K562 (cell line): ENCODE results near the gene CCDC194. TPM values are rescaled to one million over a fixed set of nuclear protein-coding genes. Genes with fewer than 3 reads are reported as not detected.

Experiments used
- CBFA2T2 ChIP-seq: fragments of 450-650 bp; conservative IDR thresholded peaks from 2 replicates; pipeline ENCODE4 v1.6.1; 2017; ENCODE audit warnings: mild to moderate bottlenecking
- ELF1 ChIP-seq: fragments of 200-800 bp; sonication (Bioruptor generic); IDR thresholded peaks from 2 replicates; pipeline ENCODE4 v1.6.1; 2016; ENCODE audit warnings: missing genetic modification characterization, missing compliant biosample characterization
- EWSR1 ChIP-seq: fragments of 450-650 bp; IDR thresholded peaks from 2 replicates; pipeline ENCODE4 v1.6.1; 2018; ENCODE audit warnings: borderline replicate concordance, mild to moderate bottlenecking, low read depth, moderate library complexity; ENCODE audit not compliant: partially characterized antibody
- ILK ChIP-seq: fragments of 450-650 bp; IDR thresholded peaks from 2 replicates; pipeline ENCODE4 v1.6.1; 2016; ENCODE audit warnings: missing genetic modification characterization, low read depth, mild to moderate bottlenecking, missing compliant biosample characterization, moderate library complexity, borderline replicate concordance
- KHSRP ChIP-seq: fragments of 450-650 bp; IDR thresholded peaks from 2 replicates; pipeline ENCODE4 v1.6.1; 2017
- MYBL2 ChIP-seq, 2 experiments: fragments of 450-650 bp in 1 of 2; sonication (generic) in 1 of 2; formaldehyde crosslinking in 1 of 2; IDR thresholded peaks; 2 replicates each; pipeline versions ENCODE4 v1.6.1 to v1.8.1; 2017 to 2022; ENCODE audit warnings: borderline replicate concordance in 1 of 2, inconsistent platforms in 1 of 2, low read depth in 1 of 2, mild to moderate bottlenecking in 1 of 2, missing genetic modification reagents in 1 of 2, moderate library complexity in 1 of 2
- RCOR1 ChIP-seq, 2 experiments: IDR thresholded peaks; 2 replicates each; pipeline ENCODE4 v1.6.1; 2012; ENCODE audit warnings: low read depth in 2 of 2, low read length in 2 of 2, borderline replicate concordance in 1 of 2, improper control_type of control experiment in 1 of 2
- TBP ChIP-seq: optimal IDR thresholded peaks from 2 replicates; pipeline ENCODE3; 2011; ENCODE audit warnings: low read depth, low read length, improper control_type of control experiment
- TEAD1 ChIP-seq, 2 experiments: fragments of 450-650 bp in 1 of 2; sonication (generic) in 1 of 2; formaldehyde crosslinking; IDR thresholded peaks; 2 replicates each; pipeline versions ENCODE4 v1.4.0 to v1.8.0; 2020 to 2022; ENCODE audit warnings: mild to moderate bottlenecking in 2 of 2, missing genetic modification reagents in 1 of 2
- TSC22D4 ChIP-seq: fragments of 450-650 bp; IDR thresholded peaks from 2 replicates; pipeline ENCODE4 v1.6.1; 2016; ENCODE audit warnings: missing genetic modification characterization, missing biosample characterization, control low read depth
- ZNF263 ChIP-seq: sonication (generic); formaldehyde crosslinking; IDR thresholded peaks from 2 replicates; pipeline ENCODE4 v1.8.0; 2022; ENCODE audit warnings: mild to moderate bottlenecking, missing genetic modification reagents, borderline replicate concordance
- ZNF3 ChIP-seq: fragments of 250-450 bp; sonication (Bioruptor Pico); IDR thresholded peaks from 2 replicates; pipeline ENCODE4 v1.5.0; 2021; ENCODE audit warnings: mild to moderate bottlenecking, moderate library complexity
- polyA plus RNA-seq, 8 experiments: library from polyadenylated mRNA; depleted of rRNA in 4 of 8; stranded (reverse) in 5 of 8; unstranded in 3 of 8; fragments of >200 nt; fragmentation: Nextera tagmentation in 2 of 8; fragmentation: Illumina TruSeq in 1 of 8; extraction: Ambion mirVana in 2 of 8; extraction: Trizol in 1 of 8; gene quantifications; 2 replicates each; pipeline versions ENCODE4 v1.2.1 to v1.2.3, GENCODE V29; 2011 to 2014; ENCODE audit warnings: inconsistent platforms in 1 of 8, missing spikeins in 1 of 8
- total RNA-seq, 7 experiments: library from RNA; depleted of rRNA in 6 of 7; stranded (reverse); fragments of >200 nt in 6 of 7; fragmentation: Illumina TruSeq in 2 of 7; extraction: Trizol in 2 of 7; gene quantifications; 2 replicates each; pipeline versions ENCODE4 v1.2.1 to v1.2.3, GENCODE V29; 2011 to 2021; ENCODE audit warnings: low replicate concordance in 1 of 7
- TF ChIP-seq, protein P1 (sequence below): fragments of 250-450 bp; sonication (Bioruptor Pico); IDR thresholded peaks from 2 replicates; pipeline ENCODE4 v1.4.0; 2020; ENCODE audit warnings: borderline replicate concordance
- TF ChIP-seq, protein P2 (sequence below): IDR thresholded peaks from 2 replicates; pipeline ENCODE4 v1.6.1; 2014; ENCODE audit warnings: antibody characterized with exemption

CCDC194 gene
- total and polyA plus RNA-seq, 9 of the 15 experiments (the other 6 are each of a cell fraction or from before 2014, with no cell fraction given) = 0.13 to 1.3 (median 0.39) TPM; not detected in 3

DNA sequence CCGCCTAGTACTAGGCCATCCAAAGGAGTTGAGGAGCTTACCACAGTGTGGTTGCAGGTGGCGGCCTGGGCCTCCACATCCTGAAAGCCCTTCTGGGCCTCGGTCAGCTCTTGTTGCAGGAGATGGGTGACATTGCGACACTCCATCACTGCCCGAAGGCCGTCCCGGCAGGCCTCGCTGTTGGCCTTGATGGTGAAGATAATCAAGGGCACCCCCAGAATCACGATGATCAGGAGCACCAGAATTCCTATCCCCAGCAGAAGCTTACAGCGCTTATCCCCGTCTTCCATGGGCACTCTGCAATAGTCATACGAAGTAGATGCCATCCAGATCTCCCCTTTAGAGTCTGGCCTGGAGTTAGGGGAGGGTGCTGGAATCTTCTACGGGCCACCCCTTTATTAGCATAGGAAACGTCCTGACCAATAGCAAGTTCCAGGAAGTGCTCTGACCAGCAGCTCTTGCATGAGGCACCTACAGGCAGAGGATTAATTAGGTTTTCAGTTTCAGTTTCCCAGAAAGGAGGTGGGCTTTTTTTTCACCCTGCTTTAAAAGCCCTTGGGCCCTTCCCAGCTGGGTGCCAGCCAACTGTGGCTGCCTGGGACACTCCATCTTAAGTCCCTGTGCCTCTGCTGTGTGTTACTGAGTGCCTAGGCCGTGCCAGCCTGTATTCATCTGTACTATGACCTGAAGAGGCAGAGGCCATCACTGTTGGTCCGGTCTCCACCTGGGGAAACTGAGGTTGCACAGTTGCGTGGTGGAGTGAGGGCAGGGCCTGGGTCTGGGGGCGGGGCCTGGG is 11.5 kb upstream of the CCDC194 start, which contains the start of gene BST2 (continued):
- TF ChIP-seq, protein P1, sequence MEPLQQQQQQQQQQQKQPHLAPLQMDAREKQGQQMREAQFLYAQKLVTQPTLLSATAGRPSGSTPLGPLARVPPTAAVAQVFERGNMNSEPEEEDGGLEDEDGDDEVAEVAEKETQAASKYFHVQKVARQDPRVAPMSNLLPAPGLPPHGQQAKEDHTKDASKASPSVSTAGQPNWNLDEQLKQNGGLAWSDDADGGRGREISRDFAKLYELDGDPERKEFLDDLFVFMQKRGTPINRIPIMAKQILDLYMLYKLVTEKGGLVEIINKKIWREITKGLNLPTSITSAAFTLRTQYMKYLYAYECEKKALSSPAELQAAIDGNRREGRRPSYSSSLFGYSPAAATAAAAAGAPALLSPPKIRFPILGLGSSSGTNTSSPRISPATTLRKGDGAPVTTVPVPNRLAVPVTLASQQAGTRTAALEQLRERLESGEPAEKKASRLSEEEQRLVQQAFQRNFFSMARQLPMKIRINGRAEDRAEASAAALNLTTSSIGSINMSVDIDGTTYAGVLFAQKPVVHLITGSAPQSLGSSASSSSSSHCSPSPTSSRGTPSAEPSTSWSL = no peak
- TF ChIP-seq TBP = peak; percentile 95
- TF ChIP-seq RCOR1 (IDR thresholded peaks at IDR 0.05; ENCODE audit: borderline replicate concordance in 1 of 2, low read depth in 2 of 2, low read length in 2 of 2) = peak in 1 of 2 experiments; percentile 71; a peak in 2 of 4 replicates
- TF ChIP-seq ELF1 (tag) = peak; percentile 84
- TF ChIP-seq ZNF3 (CRISPR knock-in tag) = no peak
- no peak for TF ChIP-seq CBFA2T2
- TF ChIP-seq TEAD1 (CRISPR knock-in tag; IDR thresholded peaks at IDR 0.05) = no peak
- TF ChIP-seq, protein P2, sequence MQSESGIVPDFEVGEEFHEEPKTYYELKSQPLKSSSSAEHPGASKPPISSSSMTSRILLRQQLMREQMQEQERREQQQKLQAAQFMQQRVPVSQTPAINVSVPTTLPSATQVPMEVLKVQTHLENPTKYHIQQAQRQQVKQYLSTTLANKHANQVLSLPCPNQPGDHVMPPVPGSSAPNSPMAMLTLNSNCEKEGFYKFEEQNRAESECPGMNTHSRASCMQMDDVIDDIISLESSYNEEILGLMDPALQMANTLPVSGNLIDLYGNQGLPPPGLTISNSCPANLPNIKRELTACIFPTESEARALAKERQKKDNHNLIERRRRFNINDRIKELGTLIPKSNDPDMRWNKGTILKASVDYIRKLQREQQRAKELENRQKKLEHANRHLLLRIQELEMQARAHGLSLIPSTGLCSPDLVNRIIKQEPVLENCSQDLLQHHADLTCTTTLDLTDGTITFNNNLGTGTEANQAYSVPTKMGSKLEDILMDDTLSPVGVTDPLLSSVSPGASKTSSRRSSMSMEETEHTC = no peak
- no peak for TF ChIP-seq KHSRP
- no peak for TF ChIP-seq TSC22D4 (tag)
- TF ChIP-seq MYBL2 (IDR thresholded peaks at IDR 0.05; ENCODE audit: low read depth) = no peak
- no peak for TF ChIP-seq MYBL2 (CRISPR knock-in tag; IDR thresholded peaks at IDR 0.05; ENCODE audit: borderline replicate concordance)
- no peak for TF ChIP-seq EWSR1
- TF ChIP-seq ZNF263 (CRISPR knock-in tag) = peak; percentile 53
- no peak for TF ChIP-seq ILK (tag)
